ENCODE data around the gene SOCS3.

SOCS3 gene

GRCh38 chr17:78367193-78367592 is 7.3 kb upstream of the SOCS3 start:
- DNase-seq (ENCODE audit: low spot score) = no peak

DNA sequence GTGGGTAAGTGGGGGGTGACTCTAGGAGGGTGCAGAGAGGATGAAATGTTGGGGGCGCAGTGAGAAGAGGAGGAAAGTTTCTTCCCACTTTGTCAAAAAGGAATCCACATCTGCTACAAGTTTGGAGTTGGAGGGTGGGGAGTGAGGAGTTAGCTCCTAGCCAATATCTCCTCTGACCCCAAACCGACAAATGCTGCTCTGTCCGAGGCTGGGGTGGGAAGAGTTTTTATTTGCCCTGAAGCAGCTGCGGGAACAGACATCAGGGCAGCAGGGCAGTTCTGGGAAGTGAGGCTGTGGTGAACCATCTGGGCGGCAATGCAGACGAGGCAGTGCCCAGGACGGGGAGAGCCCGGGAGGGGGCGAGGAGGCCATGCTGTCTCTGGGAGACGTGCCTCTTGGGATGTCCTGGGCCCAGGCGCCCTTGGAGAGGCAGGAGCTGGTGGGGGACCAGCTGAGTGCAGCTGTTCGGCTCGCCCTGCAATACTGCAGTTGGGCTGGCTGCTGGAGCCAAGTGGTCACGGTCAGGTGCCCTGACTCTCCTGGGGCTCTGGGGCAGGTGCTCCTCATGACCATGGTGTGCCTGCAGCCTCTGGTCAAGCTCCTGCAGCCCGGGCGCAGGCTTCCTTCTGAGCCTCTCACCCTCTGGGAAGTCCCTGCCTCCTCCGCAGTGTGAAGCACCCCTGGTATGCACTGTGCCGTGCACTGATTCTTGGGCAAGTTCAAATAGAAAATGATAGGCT is 6.4 kb upstream of the SOCS3 start:
- DNase-seq (ENCODE audit: low spot score) = no peak

DNA sequence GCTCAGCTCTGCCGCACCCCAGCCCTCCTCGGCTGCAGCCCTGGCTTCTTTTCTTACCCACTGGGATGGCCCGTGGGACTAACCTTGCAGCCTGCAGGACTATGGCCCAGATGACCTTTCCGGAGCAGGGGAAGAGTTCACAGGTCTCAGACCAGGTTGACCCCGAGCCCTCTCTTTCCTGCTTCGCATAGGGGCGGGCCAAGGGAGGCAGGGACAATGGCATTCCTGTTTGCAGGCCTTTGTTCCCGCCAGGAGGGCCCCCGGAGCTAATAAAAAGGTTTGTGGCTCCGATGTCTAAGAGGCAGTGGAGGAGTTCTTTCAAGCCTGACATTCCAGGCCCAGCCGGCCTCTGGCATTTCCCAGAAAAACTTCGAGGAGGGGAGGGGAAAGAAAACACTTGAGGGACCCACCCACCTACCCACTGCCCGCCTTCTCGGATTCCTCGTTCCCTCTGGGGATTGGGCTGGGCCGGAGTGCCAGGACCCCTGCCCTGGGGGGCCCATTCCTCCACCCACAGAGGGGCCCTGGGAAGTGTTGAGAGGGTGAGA is 5.8 kb upstream of the SOCS3 start:
- no peak for DNase-seq (ENCODE audit: low spot score)

DNA sequence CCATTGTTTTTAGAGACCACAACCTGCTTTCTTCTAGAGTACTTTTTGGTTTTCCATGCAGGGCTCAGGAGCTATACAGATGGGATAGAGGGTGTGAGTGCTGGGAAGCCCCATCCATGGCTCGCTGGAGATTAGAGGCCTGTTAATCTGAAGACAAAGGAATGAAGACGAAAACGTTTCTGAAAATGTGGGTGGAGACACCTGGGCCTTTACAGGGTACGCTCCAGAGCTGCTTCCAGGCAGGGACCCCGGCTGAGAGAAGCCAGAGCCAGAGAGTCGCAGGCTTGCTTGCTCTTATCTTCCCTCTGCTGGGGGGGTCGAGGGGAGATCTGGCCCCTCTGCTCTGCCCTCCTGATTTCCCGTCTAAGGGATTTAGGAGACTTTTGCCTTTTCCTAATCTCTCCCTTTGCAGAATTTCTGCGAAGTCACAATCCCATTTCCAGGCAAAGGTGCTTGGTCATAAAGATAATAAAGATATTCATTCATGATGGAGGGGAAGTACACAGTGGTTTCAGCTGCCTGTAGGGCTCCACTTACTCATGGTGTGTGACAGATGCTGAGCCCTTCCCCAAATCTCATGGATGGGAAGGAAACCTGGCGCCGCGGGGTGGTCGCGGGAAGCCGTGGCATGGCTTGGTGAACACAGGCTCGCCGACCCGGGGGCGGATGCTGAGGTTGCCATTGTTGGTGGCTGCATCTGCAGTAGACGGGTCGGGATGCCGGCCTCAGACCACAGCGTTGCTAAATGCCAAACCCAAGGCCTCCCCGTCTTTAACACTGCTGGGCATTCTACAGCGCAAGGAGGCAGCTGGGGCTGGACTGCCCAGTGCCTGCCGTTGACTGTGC is 4.8 kb upstream of the SOCS3 start:
- DNase-seq (ENCODE audit: low spot score) = no peak

- DNase-seq (ENCODE audit: low spot score) = no peak
Measured at GRCh38 chr17:78362671-78363070, 2.8 kb upstream of the SOCS3 start.

- no peak for DNase-seq (ENCODE audit: low spot score)
Measured at GRCh38 chr17:78362232-78362631, 2.4 kb upstream of the SOCS3 start.

- no peak for DNase-seq (ENCODE audit: low spot score)
Measured at GRCh38 chr17:78361225-78361701, 1.4 kb upstream of the SOCS3 start.

DNA sequence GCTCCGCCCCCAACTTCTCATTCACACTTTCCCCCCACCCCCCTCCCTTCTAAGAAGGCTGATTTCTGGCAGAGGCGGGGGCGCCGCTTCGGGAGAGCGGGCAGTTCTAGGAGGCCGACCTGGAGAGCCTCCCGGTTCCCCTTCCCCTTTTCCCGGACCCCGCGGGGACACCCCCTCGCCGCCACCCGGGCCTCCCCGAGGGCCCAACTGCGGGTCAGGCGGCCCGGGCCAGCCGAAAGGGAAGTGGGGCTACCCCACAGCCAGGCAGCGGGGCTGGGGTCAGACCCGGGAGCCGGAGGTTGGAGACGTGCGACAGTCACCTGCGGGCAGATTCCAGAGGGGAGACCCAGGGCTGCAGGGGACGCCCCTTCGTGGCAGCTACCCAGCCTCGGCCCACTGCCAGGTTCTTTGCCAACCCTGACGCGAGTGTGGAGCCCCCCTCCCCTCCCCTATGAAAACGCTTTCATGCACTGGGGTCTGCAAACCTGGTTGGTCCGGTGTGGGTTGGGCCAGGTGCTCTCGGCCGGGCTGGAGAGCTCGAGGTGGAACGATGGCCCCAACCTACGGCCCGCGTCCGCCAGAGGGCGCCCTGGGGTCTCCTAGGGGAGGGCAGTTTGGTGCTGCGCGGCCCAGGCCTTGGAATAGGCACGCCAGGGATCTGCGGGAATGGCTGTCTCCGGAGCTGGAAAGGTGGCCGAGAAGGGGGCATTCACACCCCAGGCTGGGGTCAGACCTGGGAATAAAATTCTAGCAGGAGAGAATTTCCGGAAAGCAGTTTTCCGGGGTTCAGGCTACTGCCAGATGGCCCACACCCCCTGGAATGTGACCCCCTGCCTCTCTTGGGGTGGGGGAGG is 721 bp upstream of the SOCS3 start:
- DNase-seq (ENCODE audit: low spot score) = peak; percentile 97

DNA sequence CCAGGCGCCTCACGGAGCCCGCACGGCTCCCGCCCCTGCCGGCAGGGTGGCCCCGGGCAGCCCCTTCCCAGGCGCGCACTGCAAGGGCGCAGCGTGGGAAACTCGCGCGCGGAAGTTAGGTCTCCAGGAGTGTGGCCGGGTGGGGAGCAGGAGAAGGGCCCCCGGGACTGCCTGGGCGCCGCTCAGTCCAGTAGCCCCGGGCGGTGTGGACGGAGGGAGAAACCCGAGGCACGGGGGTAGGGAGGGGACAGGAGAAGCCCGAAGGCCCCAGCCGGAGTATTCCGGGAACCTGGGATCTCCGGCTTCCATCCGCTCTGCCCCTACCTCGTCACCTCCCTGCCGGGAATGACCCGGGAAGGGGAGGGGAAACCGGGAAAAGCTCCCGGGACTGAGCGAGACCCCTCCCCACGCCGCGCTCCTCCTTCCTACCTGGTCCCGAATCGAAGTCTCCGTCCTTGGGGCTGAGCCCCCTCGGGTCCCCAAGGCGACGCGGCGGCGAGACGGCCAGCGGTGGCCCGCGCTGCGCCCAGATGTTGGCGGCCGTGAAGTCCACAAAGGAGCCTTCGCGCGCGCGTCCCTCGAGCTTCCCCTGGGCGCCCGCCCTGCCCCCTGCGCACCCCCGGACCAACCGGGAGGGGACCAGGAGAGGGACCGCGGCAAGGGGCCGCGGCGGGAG is 418 bp downstream of the SOCS3 start:
- DNase-seq (ENCODE audit: low spot score) = peak; percentile 66

DNA sequence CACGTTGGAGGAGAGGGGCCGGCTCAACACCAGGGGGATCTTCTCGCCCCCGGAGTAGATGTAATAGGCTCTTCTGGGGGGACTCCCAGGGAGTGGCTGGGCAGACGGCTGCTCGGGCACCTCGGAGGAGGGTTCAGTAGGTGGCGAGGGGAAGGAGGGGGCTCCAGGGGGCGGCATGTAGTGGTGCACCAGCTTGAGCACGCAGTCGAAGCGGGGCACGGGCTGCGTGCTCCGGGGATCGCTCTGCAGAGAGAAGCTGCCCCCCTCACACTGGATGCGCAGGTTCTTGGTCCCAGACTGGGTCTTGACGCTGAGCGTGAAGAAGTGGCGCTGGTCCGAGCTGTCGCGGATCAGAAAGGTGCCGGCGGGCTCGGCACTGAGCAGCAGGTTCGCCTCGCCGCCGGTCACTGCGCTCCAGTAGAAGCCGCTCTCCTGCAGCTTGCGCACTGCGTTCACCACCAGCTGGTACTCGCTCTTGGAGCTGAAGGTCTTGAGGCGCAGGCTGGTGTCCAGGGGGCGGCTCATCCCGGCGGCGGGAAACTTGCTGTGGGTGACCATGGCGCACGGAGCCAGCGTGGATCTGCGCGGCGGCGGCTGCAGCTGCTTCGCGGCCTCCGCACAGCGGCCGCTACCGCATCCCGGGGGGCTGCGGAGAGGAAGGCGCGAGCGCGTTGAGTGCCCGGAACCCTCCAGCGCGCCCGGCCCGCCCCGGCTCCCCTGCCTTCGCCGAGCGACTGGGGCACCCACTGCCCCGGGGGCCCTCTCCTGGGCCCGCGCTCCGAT is 1.1 kb downstream of the SOCS3 start:
- DNase-seq (ENCODE audit: low spot score) = peak; percentile 76

- no peak for DNase-seq (ENCODE audit: low spot score)
Measured at GRCh38 chr17:78357672-78358537, 2.0 kb downstream of the SOCS3 start.

GRCh38 chr17:78357177-78357586 is 2.7 kb downstream of the SOCS3 start:
- DNase-seq (ENCODE audit: low spot score) = no peak

GRCh38 chr17:78356101-78356713 is 3.7 kb downstream of the SOCS3 start:
- DNase-seq (ENCODE audit: low spot score) = peak; percentile 46

- DNase-seq (ENCODE audit: low spot score) = peak; percentile 21
Measured at GRCh38 chr17:78355701-78356100, 4.2 kb downstream of the SOCS3 start.

- peak; percentile 33 for DNase-seq (ENCODE audit: low spot score)
Measured at GRCh38 chr17:78355045-78355641, 4.7 kb downstream of the SOCS3 start.

GRCh38 chr17:78353834-78354233 is 6.0 kb downstream of the SOCS3 start:
- no peak for DNase-seq (ENCODE audit: low spot score)

- DNase-seq (ENCODE audit: low spot score) = peak; percentile 42
Measured at GRCh38 chr17:78351449-78352006, 8.3 kb downstream of the SOCS3 start.

GRCh38 chr17:78349891-78350642 is 9.8 kb downstream of the SOCS3 start:
- no peak for DNase-seq (ENCODE audit: low spot score)
